ENCODE data around the gene CPLX3.

DNA sequence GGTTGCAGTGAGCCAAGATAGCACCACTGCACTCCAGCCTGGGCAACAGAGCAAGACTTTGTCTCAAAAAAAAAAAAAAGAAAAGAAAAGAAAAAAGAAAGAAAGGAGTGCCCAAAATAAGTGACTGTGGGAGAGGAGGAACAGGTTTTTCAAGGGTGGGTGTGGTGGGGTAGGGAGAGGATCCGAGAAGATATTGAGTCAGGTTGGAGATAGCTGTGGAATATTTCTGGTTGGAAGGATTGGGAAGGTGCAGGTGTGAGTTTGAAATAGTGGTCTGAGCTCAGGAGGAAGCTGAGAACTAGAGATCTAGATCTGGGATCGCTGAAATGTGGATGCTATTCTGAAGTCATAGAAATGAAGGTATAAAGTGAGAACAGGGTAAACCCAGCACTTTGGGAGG is 38.9 kb downstream of the CPLX3 start:
- TF ChIP-seq POLR2AphosphoS5 (IDR thresholded peaks at IDR 0.05; ENCODE audit: low read depth, low read length), result no peak
- TF ChIP-seq, protein P1, sequence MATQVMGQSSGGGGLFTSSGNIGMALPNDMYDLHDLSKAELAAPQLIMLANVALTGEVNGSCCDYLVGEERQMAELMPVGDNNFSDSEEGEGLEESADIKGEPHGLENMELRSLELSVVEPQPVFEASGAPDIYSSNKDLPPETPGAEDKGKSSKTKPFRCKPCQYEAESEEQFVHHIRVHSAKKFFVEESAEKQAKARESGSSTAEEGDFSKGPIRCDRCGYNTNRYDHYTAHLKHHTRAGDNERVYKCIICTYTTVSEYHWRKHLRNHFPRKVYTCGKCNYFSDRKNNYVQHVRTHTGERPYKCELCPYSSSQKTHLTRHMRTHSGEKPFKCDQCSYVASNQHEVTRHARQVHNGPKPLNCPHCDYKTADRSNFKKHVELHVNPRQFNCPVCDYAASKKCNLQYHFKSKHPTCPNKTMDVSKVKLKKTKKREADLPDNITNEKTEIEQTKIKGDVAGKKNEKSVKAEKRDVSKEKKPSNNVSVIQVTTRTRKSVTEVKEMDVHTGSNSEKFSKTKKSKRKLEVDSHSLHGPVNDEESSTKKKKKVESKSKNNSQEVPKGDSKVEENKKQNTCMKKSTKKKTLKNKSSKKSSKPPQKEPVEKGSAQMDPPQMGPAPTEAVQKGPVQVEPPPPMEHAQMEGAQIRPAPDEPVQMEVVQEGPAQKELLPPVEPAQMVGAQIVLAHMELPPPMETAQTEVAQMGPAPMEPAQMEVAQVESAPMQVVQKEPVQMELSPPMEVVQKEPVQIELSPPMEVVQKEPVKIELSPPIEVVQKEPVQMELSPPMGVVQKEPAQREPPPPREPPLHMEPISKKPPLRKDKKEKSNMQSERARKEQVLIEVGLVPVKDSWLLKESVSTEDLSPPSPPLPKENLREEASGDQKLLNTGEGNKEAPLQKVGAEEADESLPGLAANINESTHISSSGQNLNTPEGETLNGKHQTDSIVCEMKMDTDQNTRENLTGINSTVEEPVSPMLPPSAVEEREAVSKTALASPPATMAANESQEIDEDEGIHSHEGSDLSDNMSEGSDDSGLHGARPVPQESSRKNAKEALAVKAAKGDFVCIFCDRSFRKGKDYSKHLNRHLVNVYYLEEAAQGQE (IDR thresholded peaks at IDR 0.05; ENCODE audit: insufficient read depth in 1 of 2, low read depth in 2 of 2, low read length in 2 of 2), result no peak
- TF ChIP-seq TAF1 (IDR thresholded peaks at IDR 0.05; ENCODE audit: borderline replicate concordance, insufficient read depth, low read length), result no peak
- TF ChIP-seq SIN3A (IDR thresholded peaks at IDR 0.05; ENCODE audit: borderline replicate concordance, insufficient read depth, low read length), result no peak
- no peak for TF ChIP-seq FOXP2 (optimal IDR thresholded peaks at IDR 0.05; ENCODE audit: borderline replicate concordance, extremely low read depth, extremely low read length, insufficient read depth)
